Sigmoid colon (tissue), 7 donors: Measurements from ENCODE around the gene OR2L5. TPM values are rescaled to one million over a fixed set of nuclear protein-coding genes. Genes with fewer than 3 reads are reported as not detected.

Experiments used
- DNase-seq: peaks from one replicate; pipeline ENCODE4 v3.0.0-alpha.2; 2019
- H3K27ac ChIP-seq, 4 donors: fragments of 200-600 bp; sonication (generic); one replicate each; pipeline ENCODE4 v1.5.1; 2016 to 2019; ENCODE audit warnings: mild to moderate bottlenecking in 1 of 4
- H3K27me3 ChIP-seq, 3 donors: fragments of 200-600 bp; sonication (generic); one replicate each; pipeline ENCODE4 v1.5.1; 2019; ENCODE audit warnings: mild to moderate bottlenecking in 1 of 3
- H3K36me3 ChIP-seq, 4 donors: fragments of 200-600 bp; sonication (generic); one replicate each; pipeline ENCODE4 v1.5.1; 2016 to 2019
- H3K4me1 ChIP-seq, 4 donors: fragments of 200-600 bp; sonication (generic); one replicate each; pipeline ENCODE4 v1.5.1; 2017 to 2019
- H3K4me3 ChIP-seq, 4 donors: fragments of 200-600 bp; sonication (generic); one replicate each; pipeline ENCODE4 v1.5.1; 2017 to 2019; ENCODE audit warnings: mild to moderate bottlenecking in 2 of 4, moderate library complexity in 1 of 4
- H3K9me3 ChIP-seq, 4 donors: fragments of 200-600 bp in 3 of 4; sonication (generic) in 3 of 4; one replicate each; pipeline versions ENCODE4 v1.5.1 to v1.6.1; 2013 to 2019
- EP300 ChIP-seq, 4 donors: sonication (generic); formaldehyde crosslinking; IDR thresholded peaks; one replicate each; pipeline ENCODE4 v1.6.1; 2017; ENCODE audit warnings: antibody characterized with exemption in 4 of 4
- POLR2A ChIP-seq, 2 donors: fragments of 450-650 bp; IDR thresholded peaks; one replicate each; pipeline ENCODE4 v1.6.1; 2016; ENCODE audit warnings: antibody characterized with exemption in 2 of 2, mild to moderate bottlenecking in 2 of 2, moderate library complexity in 2 of 2
- POLR2AphosphoS5 ChIP-seq, 4 donors: sonication (generic); formaldehyde crosslinking; IDR thresholded peaks; one replicate each; pipeline ENCODE4 v1.6.1; 2017; ENCODE audit warnings: antibody characterized with exemption in 4 of 4
- WGBS, 2 donors: extraction: QIAGEN DNeasy Blood & Tissue Kit; methylation state at CpG; one replicate each; pipeline ENCODE4 v1.1.7; 2013; 5-methylcytosine and 5-hydroxymethylcytosine counted together
- intact Hi-C: fragments of 100-400 bp; cut with DNase I; formaldehyde crosslinking; loops from one replicate; pipeline ENCODE4 v1.15.1; 2023
- polyA plus RNA-seq, 3 donors: library from polyadenylated mRNA; stranded (reverse); fragments of 200-250 nt; gene quantifications; one replicate each; pipeline ENCODE4 v1.2.3, GENCODE V29; 2013
- small RNA-seq, 3 donors: library from RNA; depleted of rRNA; stranded (forward); fragments of <200 nt; gene quantifications; one replicate each; pipeline ENCODE3, GENCODE V24; 2016
- total RNA-seq, 4 donors: library from RNA; depleted of rRNA; stranded (reverse); fragments of >200 nt; gene quantifications; one replicate each; pipeline ENCODE4 v1.1.0, GENCODE V29; 2016
- TF ChIP-seq, protein P1 (sequence below), 4 experiments: fragments of 450-650 bp in 3 of 4; fragments of 200-600 bp in 1 of 4; IDR thresholded peaks; one replicate each; pipeline ENCODE4 v1.5.1; 2016 to 2019; ENCODE audit warnings: antibody characterized with exemption in 4 of 4, mild to moderate bottlenecking in 3 of 4, moderate library complexity in 2 of 4
- donor health status: healthy with polysubstance abuse.
- donor health status: Bipolar disorder and iron deficiency.
- donor health status: healthy.

Gene OR2L5
- total and polyA plus RNA-seq, 7 donors: 0.03 TPM; not detected in 6

GRCh38 chr1:248055261-248055660 lies 41.8 kb downstream of the OR2L5 start:
- Histone ChIP-seq H3K9me3 (no peaks in the 10 kb centered on the region), H3K27ac (no peak overlapping the region), H3K27me3 (no peaks in the 10 kb centered on the region), H3K4me3 (no peak overlapping the region), H3K4me1 (no peaks in the 10 kb centered on the region), H3K36me3 (no peaks in the 10 kb centered on the region)
- intact Hi-C loops: no loop called here
- 66 to 77% methylated on average over 2 of the region's 2 CpGs for whole genome bisulfite sequencing, 2 donors
- TF ChIP-seq EP300 (IDR thresholded peaks at IDR 0.05): no peak
- TF ChIP-seq POLR2A (IDR thresholded peaks at IDR 0.05): no peak
- TF ChIP-seq POLR2AphosphoS5 (IDR thresholded peaks at IDR 0.05): no peak
- TF ChIP-seq, protein P1, sequence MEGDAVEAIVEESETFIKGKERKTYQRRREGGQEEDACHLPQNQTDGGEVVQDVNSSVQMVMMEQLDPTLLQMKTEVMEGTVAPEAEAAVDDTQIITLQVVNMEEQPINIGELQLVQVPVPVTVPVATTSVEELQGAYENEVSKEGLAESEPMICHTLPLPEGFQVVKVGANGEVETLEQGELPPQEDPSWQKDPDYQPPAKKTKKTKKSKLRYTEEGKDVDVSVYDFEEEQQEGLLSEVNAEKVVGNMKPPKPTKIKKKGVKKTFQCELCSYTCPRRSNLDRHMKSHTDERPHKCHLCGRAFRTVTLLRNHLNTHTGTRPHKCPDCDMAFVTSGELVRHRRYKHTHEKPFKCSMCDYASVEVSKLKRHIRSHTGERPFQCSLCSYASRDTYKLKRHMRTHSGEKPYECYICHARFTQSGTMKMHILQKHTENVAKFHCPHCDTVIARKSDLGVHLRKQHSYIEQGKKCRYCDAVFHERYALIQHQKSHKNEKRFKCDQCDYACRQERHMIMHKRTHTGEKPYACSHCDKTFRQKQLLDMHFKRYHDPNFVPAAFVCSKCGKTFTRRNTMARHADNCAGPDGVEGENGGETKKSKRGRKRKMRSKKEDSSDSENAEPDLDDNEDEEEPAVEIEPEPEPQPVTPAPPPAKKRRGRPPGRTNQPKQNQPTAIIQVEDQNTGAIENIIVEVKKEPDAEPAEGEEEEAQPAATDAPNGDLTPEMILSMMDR (IDR thresholded peaks at IDR 0.05): no peak
- no peak for DNase-seq

DNA sequence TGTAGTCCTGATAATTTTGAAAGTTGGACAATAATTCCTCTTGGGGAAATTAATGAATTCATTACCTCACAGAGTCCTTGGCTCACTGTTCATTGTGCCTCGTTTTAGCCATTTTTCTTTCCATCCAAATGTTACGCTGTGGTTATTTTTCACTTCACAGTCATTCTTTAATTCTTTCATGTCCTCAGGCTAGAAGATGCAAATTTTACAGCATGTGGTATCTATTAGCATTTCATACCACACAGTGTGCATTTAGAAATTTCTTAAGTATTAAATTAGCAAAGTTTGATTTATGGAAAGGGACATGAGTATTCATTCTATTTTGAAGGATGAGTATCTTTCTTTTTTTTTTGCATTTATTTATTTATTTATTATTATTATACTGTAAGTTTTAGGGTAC lies 51.6 kb downstream of the OR2L5 start:
- Histone ChIP-seq H3K9me3 (no peaks in the 10 kb centered on the region), H3K4me3 (no peak overlapping the region), H3K4me1 (no peaks in the 10 kb centered on the region), H3K36me3 (no peaks in the 10 kb centered on the region), H3K27ac (no peak overlapping the region), H3K27me3 (no peaks in the 10 kb centered on the region)
- intact Hi-C loops: no loop called here
- no peak for TF ChIP-seq POLR2AphosphoS5 (IDR thresholded peaks at IDR 0.05)
- no peak for TF ChIP-seq POLR2A (IDR thresholded peaks at IDR 0.05)
- TF ChIP-seq EP300 (IDR thresholded peaks at IDR 0.05): no peak
- TF ChIP-seq, protein P1 (IDR thresholded peaks at IDR 0.05): no peak
- DNase-seq: no peak
- 80 to 88% methylated on average over 2 of the region's 2 CpGs for WGBS, 2 donors

DNA sequence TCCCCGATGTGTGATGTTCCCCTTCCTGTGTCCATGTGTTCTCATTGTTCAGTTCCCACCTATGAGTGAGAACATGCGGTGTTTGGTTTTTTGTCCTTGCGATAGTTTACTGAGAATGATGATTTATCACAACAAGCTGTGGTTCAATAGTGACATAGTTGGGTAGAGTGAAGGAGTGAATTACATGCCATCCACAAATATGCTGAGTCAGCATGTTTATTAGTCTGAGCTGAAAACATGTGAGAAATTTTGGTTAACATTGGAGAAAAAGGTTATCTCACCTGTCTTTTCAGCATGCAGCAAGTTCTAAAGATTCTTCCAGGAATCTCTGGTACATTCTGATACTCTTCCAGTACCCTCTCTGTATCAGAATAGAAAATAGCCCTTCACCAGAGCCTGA lies 52.1 kb downstream of the OR2L5 start:
- Histone ChIP-seq H3K27ac (no peak overlapping the region), H3K27me3 (no peaks in the 10 kb centered on the region), H3K9me3 (no peaks in the 10 kb centered on the region), H3K36me3 (no peaks in the 10 kb centered on the region), H3K4me1 (no peaks in the 10 kb centered on the region), H3K4me3 (no peak overlapping the region)
- no peak for TF ChIP-seq EP300 (IDR thresholded peaks at IDR 0.05)
- TF ChIP-seq, protein P1 (IDR thresholded peaks at IDR 0.05): no peak
- TF ChIP-seq POLR2A (IDR thresholded peaks at IDR 0.05): no peak
- no peak for TF ChIP-seq POLR2AphosphoS5 (IDR thresholded peaks at IDR 0.05)
- 88 to 99% methylated on average over 3 of the region's 3 CpGs for WGBS, 2 donors
- no peak for DNase-seq
- intact Hi-C loops: no loop called here

Small RNA genes lying within 50 kb of the gene (small RNA-seq; reads per million reads assigned to genes)
- gene RF00019: 0 reads per million in 3 donors

Other genes with a start within 250 kb of the OR2L5 start
- gene OR14A16, start 189.5 kb upstream of the OR2L5 start, total RNA-seq: not detected
- gene OR14A16, start 189.5 kb upstream of the OR2L5 start, polyA plus RNA-seq: not detected
- gene OR11L1, start 171.8 kb upstream of the OR2L5 start, total RNA-seq: not detected
- gene OR11L1, start 171.8 kb upstream of the OR2L5 start, polyA plus RNA-seq: not detected
- 1 to 10 TPM in 2 of 4 donors, under 1 TPM in 2; 0.41 to 2.1 (median 0.99) TPM for gene TRIM58, start 156.5 kb upstream of the OR2L5 start, total RNA-seq
- 1 to 10 TPM in 1 of 3 donors, under 1 TPM in 2; 0.60 to 1.6 (median 0.87) TPM for gene TRIM58, start 156.5 kb upstream of the OR2L5 start, polyA plus RNA-seq
- gene OR2W3, start 118.1 kb upstream of the OR2L5 start, total RNA-seq: 1 to 10 TPM in 1 of 4 donors, under 1 TPM in 2, not detected in 1; 0.36 to 3.0 (median 0.99) TPM
- gene OR2W3, start 118.1 kb upstream of the OR2L5 start, polyA plus RNA-seq: under 1 TPM in 1 of 3 donors, not detected in 2; 0.44 TPM
- gene OR2T8, start 93.4 kb upstream of the OR2L5 start, total RNA-seq: not detected
- not detected for gene OR2T8, start 93.4 kb upstream of the OR2L5 start, polyA plus RNA-seq
- gene OR2AJ1, start 88.8 kb upstream of the OR2L5 start, total RNA-seq: not detected
- not detected for gene OR2AJ1, start 88.8 kb upstream of the OR2L5 start, polyA plus RNA-seq
- gene OR2L8, start 64.8 kb upstream of the OR2L5 start, total RNA-seq: not detected
- gene OR2L8, start 64.8 kb upstream of the OR2L5 start, polyA plus RNA-seq: not detected
- gene OR2AK2, start 48.4 kb upstream of the OR2L5 start, total RNA-seq: under 1 TPM in 1 of 4 donors, not detected in 3; 0.55 TPM
- gene OR2AK2, start 48.4 kb upstream of the OR2L5 start, polyA plus RNA-seq: under 1 TPM in 1 of 3 donors, not detected in 2; 0.07 TPM
- gene OR2L2, start 16.4 kb downstream of the OR2L5 start, total RNA-seq: under 1 TPM in 2 of 4 donors, not detected in 2; under 0.01 to 0.81 TPM
- under 1 TPM in 1 of 3 donors, not detected in 2; 0.06 TPM for gene OR2L2, start 16.4 kb downstream of the OR2L5 start, polyA plus RNA-seq
- gene OR2L3, start 33.2 kb downstream of the OR2L5 start, total RNA-seq: under 1 TPM in 1 of 4 donors, not detected in 3; 0.27 TPM
- gene OR2L3, start 33.2 kb downstream of the OR2L5 start, polyA plus RNA-seq: under 1 TPM in 1 of 3 donors, not detected in 2; 0.01 TPM
- gene OR2L13, start 81.5 kb downstream of the OR2L5 start, total RNA-seq: not detected
- under 1 TPM in 1 of 3 donors, not detected in 2; 0.15 TPM for gene OR2L13, start 81.5 kb downstream of the OR2L5 start, polyA plus RNA-seq
- gene OR2M5, start 131.5 kb downstream of the OR2L5 start, total RNA-seq: not detected
- not detected for gene OR2M5, start 131.5 kb downstream of the OR2L5 start, polyA plus RNA-seq
- gene OR2M2, start 161.2 kb downstream of the OR2L5 start, total RNA-seq: under 1 TPM in 1 of 4 donors, not detected in 3; 0.36 TPM
- gene OR2M2, start 161.2 kb downstream of the OR2L5 start, polyA plus RNA-seq: not detected
- not detected for gene OR2M3, start 183.6 kb downstream of the OR2L5 start, total RNA-seq
- not detected for gene OR2M3, start 183.6 kb downstream of the OR2L5 start, polyA plus RNA-seq
- not detected for gene OR2M4, start 217.8 kb downstream of the OR2L5 start, total RNA-seq
- not detected for gene OR2M4, start 217.8 kb downstream of the OR2L5 start, polyA plus RNA-seq